ENCODE results near the gene MDM2.
"Not testable (repeated sequence)": the region's sequence is repeated elsewhere in the genome, so short reads cannot be mapped to it uniquely, and the experiment has no call there.

MDM2 gene

GRCh38 chr12:68827895-68828671 lies 20.1 kb downstream of the MDM2 start:
- no peak for DNase-seq (ENCODE audit: low read depth in 2 of 2)

DNA sequence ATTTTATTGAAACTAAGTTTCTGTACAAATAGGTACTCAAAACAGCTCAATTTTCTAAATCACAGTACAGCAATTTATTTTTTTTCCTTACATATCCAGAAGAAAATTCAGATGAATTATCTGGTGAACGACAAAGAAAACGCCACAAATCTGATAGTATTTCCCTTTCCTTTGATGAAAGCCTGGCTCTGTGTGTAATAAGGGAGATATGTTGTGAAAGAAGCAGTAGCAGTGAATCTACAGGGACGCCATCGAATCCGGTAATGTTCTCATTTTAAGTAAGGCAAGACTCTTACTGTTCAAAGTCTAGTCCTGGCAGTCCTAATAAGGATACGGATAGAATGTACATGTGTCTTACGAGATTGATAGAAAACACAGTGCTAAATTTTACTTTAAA lies 20.7 kb downstream of the MDM2 start:
- DNase-seq (ENCODE audit: low read depth in 2 of 2): no peak

- no peak for DNase-seq (ENCODE audit: low read depth in 2 of 2)
Measured at GRCh38 chr12:68831272-68831671, 23.3 kb downstream of the MDM2 start.

DNA sequence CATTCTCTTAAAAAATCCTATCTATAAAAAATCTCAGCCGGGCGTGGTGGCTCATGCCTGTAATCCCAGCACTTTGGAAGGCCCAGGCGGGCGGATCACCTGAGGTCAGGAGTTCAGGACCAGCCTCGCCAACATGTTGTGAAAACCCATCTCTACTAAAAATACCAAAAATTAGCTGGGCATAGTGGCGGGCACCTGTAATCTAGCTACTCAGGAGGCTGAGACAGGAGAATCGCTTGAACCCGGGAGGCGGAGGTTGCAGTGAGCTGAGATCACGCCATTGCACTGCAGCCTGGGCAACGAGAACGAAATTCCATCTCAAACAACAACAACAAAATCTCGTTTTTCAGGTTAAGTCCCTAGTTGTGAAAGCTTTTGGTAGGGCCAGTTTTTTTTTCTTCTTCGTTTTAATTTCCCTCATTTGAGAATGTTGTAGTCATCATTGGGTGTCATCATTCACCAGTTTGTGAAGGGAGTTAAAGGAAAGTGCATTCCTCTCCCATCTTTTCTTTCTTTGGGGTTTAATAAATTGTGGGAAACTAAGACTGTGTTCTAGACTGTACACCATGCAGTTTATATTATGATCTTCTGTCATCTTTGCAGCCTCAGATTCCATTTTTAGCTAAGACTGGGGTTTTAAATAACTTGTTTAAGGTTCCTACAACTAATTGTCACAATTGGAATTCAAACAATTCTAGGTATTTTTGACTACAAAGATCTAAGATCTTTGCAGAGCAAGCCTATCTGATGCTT lies 23.9 kb downstream of the MDM2 start:
- no peak for DNase-seq (ENCODE audit: low read depth in 2 of 2)

DNA sequence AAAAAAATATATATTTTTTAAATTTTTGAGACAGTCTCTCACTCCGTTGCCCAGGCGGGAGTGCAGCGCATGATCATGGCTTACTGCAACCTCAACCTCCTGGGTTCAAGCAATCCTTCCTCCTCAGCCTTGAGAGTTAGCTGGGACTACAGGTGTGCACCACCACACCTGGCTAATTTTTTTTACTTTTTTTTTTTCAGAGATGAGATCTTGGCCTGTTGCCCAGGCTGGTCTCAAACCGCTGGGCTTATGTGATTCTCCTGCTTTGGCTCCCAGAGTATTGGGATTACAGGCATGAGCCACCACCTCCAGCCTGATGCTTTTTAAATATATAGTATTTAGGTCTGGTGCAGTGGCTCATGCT lies 24.5 kb downstream of the MDM2 start:
- no peak for DNase-seq (ENCODE audit: low read depth in 2 of 2)

DNA sequence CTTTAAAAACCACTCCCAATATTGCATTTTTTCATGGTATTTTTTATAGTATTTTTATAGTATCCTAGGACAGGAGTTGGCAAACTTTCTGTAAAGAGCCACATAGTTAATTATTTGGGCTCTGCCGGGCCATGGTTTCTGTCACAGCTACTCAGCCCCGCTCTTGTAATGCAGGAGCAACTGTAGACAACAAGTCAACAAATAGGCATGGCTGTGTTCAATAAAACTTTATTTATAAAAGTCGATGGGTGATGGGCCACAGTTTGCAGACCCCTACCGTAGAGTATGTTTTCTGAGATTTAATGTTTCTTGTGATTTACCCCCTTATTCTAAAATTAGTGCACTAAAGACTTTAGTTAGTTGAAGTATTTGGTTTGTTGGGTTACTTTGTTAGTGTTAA lies 25.5 kb downstream of the MDM2 start:
- DNase-seq (ENCODE audit: low read depth in 2 of 2): no peak

DNA sequence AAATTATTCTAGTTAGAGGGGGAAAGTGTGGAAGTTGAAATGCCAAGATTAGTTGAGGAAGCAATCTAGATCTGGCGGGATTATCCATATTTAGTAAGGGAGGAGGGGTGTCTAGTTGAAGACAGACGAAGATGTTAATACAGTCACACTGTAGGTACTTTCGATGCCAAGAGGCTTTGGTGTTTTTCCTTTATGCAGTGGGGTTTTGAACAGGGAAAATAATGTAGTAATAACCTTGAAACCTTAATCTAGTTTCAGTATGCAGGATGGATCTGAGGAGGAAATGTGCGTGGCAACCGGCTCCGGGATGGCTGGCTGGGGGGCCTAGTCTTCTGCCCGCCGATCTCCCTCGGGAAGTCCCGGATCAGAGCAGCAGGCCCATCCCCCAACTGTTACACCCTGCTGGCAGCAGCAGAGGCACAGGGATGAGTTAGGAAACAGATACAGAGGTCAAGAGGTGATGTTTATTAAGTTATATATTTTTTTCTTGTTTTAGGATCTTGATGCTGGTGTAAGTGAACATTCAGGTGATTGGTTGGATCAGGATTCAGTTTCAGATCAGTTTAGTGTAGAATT lies 27.4 kb downstream of the MDM2 start:
- DNase-seq (ENCODE audit: low read depth in 2 of 2): no peak

GRCh38 chr12:68837215-68837614 lies 29.2 kb downstream of the MDM2 start:
- no peak for DNase-seq (ENCODE audit: low read depth in 2 of 2)

- no peak for DNase-seq (ENCODE audit: low read depth in 2 of 2)
Measured at GRCh38 chr12:68838046-68838886, 30.3 kb downstream of the MDM2 start.

DNA sequence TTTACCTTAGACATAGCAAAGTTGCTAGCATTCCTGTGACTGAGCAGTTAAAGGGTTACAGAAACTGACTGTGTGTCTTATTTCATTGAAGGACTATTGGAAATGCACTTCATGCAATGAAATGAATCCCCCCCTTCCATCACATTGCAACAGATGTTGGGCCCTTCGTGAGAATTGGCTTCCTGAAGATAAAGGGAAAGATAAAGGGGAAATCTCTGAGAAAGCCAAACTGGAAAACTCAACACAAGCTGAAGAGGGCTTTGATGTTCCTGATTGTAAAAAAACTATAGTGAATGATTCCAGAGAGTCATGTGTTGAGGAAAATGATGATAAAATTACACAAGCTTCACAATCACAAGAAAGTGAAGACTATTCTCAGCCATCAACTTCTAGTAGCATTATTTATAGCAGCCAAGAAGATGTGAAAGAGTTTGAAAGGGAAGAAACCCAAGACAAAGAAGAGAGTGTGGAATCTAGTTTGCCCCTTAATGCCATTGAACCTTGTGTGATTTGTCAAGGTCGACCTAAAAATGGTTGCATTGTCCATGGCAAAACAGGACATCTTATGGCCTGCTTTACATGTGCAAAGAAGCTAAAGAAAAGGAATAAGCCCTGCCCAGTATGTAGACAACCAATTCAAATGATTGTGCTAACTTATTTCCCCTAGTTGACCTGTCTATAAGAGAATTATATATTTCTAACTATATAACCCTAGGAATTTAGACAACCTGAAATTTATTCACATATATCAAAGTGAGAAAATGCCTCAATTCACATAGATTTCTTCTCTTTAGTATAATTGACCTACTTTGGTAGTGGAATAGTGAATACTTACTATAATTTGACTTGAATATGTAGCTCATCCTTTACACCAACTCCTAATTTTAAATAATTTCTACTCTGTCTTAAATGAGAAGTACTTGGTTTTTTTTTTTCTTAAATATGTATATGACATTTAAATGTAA lies 31.5 kb downstream of the MDM2 start:
- no peak for DNase-seq (ENCODE audit: low read depth in 2 of 2)

- DNase-seq (ENCODE audit: low read depth in 2 of 2): not testable (repeated sequence)
Measured at GRCh38 chr12:68841175-68841574, 33.2 kb downstream of the MDM2 start.

DNA sequence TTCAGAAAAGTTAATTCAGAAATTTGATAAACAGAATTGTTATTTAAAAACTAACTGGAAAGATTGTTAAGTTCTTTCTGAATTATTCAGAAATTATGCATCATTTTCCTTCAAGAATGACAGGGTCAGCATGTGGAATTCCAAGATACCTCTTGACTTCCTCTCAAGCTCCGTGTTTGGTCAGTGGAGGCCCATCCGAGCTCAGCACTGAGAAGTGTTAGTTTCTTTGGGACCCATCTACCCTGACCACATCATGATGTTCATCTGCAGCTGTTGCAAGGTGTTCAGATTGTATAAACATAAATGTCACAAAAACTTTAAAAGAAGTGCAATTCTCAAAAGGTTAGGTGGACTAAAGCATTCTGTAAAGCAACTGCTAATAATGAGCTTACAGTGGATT lies 33.7 kb downstream of the MDM2 start:
- DNase-seq (ENCODE audit: low read depth in 2 of 2): no peak

- DNase-seq (ENCODE audit: low read depth in 2 of 2): no peak
Measured at GRCh38 chr12:68842123-68842522, 34.1 kb downstream of the MDM2 start.

DNA sequence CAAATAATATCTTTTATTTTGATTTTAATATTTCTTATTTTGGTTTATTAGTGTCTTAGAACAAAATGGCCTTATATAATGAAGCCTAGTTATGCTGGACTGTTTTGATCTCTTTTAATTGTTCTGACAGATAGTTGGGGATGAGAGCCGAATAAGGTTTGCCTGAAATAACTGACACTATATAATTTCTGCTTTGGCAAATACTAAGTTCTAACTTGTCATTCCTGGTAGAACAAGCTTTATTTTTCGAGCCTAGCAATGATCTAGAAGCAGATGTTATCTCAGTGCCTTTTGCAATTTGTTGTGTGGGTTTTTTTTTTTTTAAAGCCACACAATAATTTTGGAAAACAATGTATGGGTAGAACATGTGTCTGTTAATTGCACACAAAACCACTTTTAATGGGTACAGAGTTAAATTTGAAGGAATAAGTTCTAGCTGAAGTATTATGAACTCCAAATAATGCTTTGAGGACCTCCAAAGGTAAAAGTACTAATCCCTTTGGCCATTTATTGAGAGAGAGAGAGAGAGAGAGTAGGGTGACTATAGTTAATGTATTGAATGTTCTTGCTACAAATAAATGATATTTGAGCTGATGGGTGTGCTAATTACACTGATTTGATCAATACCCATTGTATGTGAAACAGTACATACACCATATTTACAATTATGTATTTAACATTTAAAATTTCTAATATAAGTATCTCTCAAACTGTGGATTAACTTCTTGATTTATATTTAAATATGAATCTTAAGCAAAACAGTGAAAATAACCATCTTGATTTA lies 35.0 kb downstream of the MDM2 start:
- no peak for DNase-seq (ENCODE audit: low read depth in 2 of 2)

- DNase-seq (ENCODE audit: low read depth in 2 of 2): no peak
Measured at GRCh38 chr12:68844318-68844745, 36.4 kb downstream of the MDM2 start.

DNA sequence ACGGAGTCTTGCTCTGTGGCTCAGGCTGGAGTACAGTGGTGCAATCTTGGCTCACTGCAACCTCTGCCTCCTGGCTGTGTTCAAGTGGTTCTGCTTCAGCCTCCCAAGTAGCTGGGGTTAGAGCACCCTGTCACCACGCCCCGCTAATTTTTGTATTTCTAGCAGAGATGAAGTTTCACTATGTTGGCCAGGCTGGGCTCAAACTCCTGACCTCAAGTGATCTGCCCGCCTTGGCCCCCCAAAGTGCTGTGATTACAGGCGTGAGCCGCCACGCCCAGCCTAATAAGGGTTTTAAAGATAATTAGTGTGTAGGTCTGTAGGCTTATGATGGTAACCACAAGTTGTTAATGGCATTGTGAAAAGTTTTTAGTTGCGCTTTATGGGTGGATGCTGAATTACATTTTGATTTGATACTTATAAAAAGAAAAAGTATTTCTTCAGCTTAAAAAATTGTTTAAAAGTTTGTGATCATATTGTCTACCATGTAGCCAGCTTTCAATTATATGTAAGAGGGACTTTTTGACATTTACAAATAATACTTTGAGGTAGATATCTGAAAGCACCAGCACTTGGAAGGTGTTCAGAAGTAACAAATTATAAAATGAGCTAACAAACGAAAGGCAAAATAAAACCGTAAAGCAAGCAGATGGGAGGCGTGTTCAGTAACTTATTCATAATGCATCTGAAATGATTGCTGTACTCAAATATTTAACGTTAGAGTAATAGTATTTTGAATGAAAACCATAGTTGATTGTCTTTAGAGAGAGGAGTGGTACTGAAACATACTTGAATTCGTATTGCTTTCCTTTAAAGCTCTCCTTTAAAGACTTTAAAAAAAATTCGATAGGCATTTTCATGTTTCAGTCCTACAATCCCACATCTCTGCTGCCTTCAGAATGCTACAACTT lies 37.1 kb downstream of the MDM2 start:
- DNase-seq (ENCODE audit: low read depth in 2 of 2): no peak

DNA sequence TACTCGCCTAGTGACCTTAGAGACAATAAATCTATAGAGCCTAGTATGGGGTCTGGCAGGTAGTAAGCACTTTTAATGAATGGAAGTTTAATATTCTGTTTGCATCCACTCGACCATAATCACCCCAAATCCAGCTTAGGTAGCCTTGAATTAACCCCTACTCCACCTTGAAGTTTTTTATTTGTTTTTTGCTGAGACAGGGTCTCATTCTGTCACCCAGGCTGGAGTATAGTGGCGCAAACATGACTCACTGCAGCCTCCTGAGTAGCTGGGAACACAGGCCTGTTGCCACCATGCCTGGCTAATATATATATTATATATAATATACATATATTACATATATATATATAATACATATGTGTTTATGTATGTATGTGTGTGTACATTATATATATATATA lies 38.8 kb downstream of the MDM2 start:
- DNase-seq (ENCODE audit: low read depth in 2 of 2): no peak

DNA sequence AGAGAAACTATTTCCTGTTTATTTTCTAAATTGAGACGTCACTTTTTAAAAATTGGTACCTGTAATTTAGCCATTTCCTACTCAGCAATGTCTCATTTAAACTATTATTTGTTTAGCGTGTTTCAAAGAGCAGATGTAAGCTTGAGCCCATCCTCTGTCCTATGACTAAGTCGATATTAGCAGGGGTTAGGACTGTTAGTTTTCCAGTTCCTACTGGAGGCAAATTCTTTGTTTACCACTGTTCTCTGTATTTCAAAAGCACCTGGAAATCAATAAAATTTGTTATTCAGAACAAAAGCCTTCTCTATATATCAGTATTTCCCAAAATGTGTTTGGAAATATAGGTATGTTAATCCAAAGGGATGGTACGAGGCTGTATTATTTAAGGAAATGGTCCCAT lies 42.4 kb downstream of the MDM2 start:
- no peak for DNase-seq (ENCODE audit: low read depth in 2 of 2)
